ENCODE results near the gene CCDC107. TPM values are rescaled to one million over a fixed set of nuclear protein-coding genes. Genes with fewer than 3 reads are reported as not detected.

CCDC107 gene
- total and polyA plus RNA-seq, 2 of the 13 experiments (the other 11 are each of a cell fraction or from before 2014, with no cell fraction given) = 7.1 to 15.2 TPM

DNA sequence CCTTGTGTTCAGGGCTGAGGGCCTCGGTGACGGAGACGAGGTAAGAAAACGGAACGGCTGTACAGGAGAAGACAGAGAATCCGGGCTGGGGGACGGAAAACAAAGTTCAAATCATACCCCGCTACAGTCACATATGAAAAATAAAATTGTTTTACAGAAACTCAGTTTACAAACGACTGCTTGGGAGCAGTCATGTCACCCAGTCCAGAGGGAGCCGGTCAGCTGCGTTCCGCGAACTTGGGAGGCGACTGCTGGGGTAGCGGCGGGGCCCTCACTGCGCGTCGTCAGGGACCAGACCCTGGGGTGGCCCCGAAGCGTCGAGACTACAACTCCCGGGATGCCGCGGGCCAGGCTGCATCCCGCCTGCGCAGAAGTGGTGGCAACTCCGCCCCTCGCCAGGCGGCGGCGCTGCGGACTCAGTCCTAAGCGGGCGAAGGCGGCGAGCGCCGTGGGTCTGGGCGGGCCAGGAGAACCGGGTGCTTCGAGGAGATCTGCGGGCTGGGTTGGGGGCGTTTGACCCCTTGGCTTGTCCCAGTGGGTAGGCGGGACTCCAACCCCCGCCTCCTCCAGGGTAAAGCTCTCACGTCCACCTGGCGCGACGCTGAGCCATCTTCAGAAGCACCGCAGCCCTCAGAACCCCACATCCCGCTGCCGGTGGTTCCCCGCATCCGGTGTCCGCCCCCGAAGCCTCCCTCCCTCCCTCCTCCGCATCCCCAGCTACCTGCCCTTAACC is 11.4 kb upstream of the CCDC107 start (continued):
- TF ChIP-seq, protein P1, sequence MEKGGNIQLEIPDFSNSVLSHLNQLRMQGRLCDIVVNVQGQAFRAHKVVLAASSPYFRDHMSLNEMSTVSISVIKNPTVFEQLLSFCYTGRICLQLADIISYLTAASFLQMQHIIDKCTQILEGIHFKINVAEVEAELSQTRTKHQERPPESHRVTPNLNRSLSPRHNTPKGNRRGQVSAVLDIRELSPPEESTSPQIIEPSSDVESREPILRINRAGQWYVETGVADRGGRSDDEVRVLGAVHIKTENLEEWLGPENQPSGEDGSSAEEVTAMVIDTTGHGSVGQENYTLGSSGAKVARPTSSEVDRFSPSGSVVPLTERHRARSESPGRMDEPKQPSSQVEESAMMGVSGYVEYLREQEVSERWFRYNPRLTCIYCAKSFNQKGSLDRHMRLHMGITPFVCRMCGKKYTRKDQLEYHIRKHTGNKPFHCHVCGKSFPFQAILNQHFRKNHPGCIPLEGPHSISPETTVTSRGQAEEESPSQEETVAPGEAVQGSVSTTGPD (CRISPR knock-in tag; IDR thresholded peaks at IDR 0.05) = no peak
- peak; percentile 40; the same call in 1 of the 2 replicates for TF ChIP-seq PPARG (CRISPR knock-in tag; conservative IDR thresholded peaks at IDR 0.05)
- peak; percentile 85 for TF ChIP-seq PHF8 (CRISPR knock-in tag; IDR thresholded peaks at IDR 0.05)
- TF ChIP-seq CEBPG (CRISPR knock-in tag; IDR thresholded peaks at IDR 0.05) = peak; percentile 24; the same call in 1 of the 2 replicates
- no peak for TF ChIP-seq PHB2 (IDR thresholded peaks at IDR 0.05; ENCODE audit: partially characterized antibody)
- TF ChIP-seq IRF2 (CRISPR knock-in tag; IDR thresholded peaks at IDR 0.05) = peak; percentile 91
- TF ChIP-seq, protein P2, sequence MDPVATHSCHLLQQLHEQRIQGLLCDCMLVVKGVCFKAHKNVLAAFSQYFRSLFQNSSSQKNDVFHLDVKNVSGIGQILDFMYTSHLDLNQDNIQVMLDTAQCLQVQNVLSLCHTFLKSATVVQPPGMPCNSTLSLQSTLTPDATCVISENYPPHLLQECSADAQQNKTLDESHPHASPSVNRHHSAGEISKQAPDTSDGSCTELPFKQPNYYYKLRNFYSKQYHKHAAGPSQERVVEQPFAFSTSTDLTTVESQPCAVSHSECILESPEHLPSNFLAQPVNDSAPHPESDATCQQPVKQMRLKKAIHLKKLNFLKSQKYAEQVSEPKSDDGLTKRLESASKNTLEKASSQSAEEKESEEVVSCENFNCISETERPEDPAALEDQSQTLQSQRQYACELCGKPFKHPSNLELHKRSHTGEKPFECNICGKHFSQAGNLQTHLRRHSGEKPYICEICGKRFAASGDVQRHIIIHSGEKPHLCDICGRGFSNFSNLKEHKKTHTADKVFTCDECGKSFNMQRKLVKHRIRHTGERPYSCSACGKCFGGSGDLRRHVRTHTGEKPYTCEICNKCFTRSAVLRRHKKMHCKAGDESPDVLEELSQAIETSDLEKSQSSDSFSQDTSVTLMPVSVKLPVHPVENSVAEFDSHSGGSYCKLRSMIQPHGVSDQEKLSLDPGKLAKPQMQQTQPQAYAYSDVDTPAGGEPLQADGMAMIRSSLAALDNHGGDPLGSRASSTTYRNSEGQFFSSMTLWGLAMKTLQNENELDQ (CRISPR knock-in tag; IDR thresholded peaks at IDR 0.05; ENCODE audit: borderline replicate concordance) = no peak
- TF ChIP-seq CBX1 (IDR thresholded peaks at IDR 0.05; ENCODE audit: low read depth) = peak; percentile 70
- TF ChIP-seq, protein P3, sequence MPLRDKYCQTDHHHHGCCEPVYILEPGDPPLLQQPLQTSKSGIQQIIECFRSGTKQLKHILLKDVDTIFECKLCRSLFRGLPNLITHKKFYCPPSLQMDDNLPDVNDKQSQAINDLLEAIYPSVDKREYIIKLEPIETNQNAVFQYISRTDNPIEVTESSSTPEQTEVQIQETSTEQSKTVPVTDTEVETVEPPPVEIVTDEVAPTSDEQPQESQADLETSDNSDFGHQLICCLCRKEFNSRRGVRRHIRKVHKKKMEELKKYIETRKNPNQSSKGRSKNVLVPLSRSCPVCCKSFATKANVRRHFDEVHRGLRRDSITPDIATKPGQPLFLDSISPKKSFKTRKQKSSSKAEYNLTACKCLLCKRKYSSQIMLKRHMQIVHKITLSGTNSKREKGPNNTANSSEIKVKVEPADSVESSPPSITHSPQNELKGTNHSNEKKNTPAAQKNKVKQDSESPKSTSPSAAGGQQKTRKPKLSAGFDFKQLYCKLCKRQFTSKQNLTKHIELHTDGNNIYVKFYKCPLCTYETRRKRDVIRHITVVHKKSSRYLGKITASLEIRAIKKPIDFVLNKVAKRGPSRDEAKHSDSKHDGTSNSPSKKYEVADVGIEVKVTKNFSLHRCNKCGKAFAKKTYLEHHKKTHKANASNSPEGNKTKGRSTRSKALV (CRISPR knock-in tag; IDR thresholded peaks at IDR 0.05) = peak; percentile 11; the same call in 1 of the 2 replicates
- TF ChIP-seq SMAD9 (CRISPR knock-in tag; IDR thresholded peaks at IDR 0.05) = no peak
- TF ChIP-seq, protein P4, sequence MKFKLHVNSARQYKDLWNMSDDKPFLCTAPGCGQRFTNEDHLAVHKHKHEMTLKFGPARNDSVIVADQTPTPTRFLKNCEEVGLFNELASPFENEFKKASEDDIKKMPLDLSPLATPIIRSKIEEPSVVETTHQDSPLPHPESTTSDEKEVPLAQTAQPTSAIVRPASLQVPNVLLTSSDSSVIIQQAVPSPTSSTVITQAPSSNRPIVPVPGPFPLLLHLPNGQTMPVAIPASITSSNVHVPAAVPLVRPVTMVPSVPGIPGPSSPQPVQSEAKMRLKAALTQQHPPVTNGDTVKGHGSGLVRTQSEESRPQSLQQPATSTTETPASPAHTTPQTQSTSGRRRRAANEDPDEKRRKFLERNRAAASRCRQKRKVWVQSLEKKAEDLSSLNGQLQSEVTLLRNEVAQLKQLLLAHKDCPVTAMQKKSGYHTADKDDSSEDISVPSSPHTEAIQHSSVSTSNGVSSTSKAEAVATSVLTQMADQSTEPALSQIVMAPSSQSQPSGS (CRISPR knock-in tag; IDR thresholded peaks at IDR 0.05) = no peak
- TF ChIP-seq TCF12 (IDR thresholded peaks at IDR 0.05) = no peak
- TF ChIP-seq TCF12 (CRISPR knock-in tag; IDR thresholded peaks at IDR 0.05) = no peak
- peak; percentile 56; the same call in 1 of the 2 replicates for TF ChIP-seq GFI1 (CRISPR knock-in tag; IDR thresholded peaks at IDR 0.05; ENCODE audit: borderline replicate concordance)
- TF ChIP-seq KLF16 (CRISPR knock-in tag; IDR thresholded peaks at IDR 0.05) = no peak; a peak in 1 of 4 replicates
- TF ChIP-seq JARID2 (CRISPR knock-in tag; IDR thresholded peaks at IDR 0.05; ENCODE audit: insufficient replicate concordance) = peak; percentile 49
- TF ChIP-seq, protein P5, sequence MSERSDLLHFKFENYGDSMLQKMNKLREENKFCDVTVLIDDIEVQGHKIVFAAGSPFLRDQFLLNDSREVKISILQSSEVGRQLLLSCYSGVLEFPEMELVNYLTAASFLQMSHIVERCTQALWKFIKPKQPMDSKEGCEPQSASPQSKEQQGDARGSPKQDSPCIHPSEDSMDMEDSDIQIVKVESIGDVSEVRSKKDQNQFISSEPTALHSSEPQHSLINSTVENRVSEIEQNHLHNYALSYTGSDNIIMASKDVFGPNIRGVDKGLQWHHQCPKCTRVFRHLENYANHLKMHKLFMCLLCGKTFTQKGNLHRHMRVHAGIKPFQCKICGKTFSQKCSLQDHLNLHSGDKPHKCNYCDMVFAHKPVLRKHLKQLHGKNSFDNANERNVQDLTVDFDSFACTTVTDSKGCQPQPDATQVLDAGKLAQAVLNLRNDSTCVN (CRISPR knock-in tag; IDR thresholded peaks at IDR 0.05; ENCODE audit: borderline replicate concordance) = peak; percentile 66; the same call in 1 of the 2 replicates
- no peak; the same call in 1 of the 2 replicates for TF ChIP-seq SOX5 (CRISPR knock-in tag; IDR thresholded peaks at IDR 0.05; ENCODE audit: borderline replicate concordance)
